H1 (cell line): ENCODE results near the gene GSG1L2. TPM values are rescaled to one million over a fixed set of nuclear protein-coding genes. Genes with fewer than 3 reads are reported as not detected.

Experiments used
- CTCF ChIA-PET: fragments of 300-600 bp; sonication (Branson Sonifier 250); formaldehyde crosslinking; loops from one replicate; lab custom pipeline; 2021; ENCODE audit not compliant: partially characterized antibody; lab: Charles Lee
- POLR2A ChIA-PET: fragments of 300-600 bp; sonication (Branson Sonifier 250); formaldehyde crosslinking; loops from one replicate; lab custom pipeline; 2021; ENCODE audit warnings: inconsistent platforms; ENCODE audit not compliant: partially characterized antibody; lab: Charles Lee
- DNase-seq, 2 experiments: peaks; one replicate each; pipeline versions ENCODE4 v3.0.0 to v3.0.0-alpha.2; 2010 to 2022; ENCODE audit warnings: low spot score in 2 of 2, low read depth in 1 of 2, mixed read lengths in 1 of 2
- FAIRE-seq: peaks from 2 replicates; lab custom pipeline; 2011; peaks lifted over from hg19 to GRCh38; lab: Jason Lieb, UNC
- H2AFZ ChIP-seq: 2 replicates; pipeline ENCODE4 v1.8.1; 2012; ENCODE audit warnings: low read length, inconsistent platforms
- H2AK5ac ChIP-seq: 2 replicates; pipeline ENCODE4 v1.6.1; 2013; ENCODE audit warnings: low read depth, low read length
- H2BK120ac ChIP-seq: replicated peaks from 2 replicates; pipeline ENCODE3; 2013; ENCODE audit warnings: low read depth, low read length, inconsistent platforms
- H2BK12ac ChIP-seq: 2 replicates; pipeline ENCODE4 v1.6.1; 2013; ENCODE audit warnings: low read depth, low read length
- H2BK15ac ChIP-seq: 2 replicates; pipeline ENCODE4 v1.6.1; 2013; ENCODE audit warnings: low read length
- H2BK20ac ChIP-seq: 2 replicates; pipeline ENCODE4 v1.6.1; 2013; ENCODE audit warnings: low read length
- H2BK5ac ChIP-seq: 2 replicates; pipeline ENCODE4 v1.6.1; 2013; ENCODE audit warnings: low read depth, low read length
- H3K14ac ChIP-seq: 2 replicates; pipeline ENCODE4 v1.6.1; 2013; ENCODE audit warnings: inconsistent platforms; ENCODE audit not compliant: insufficient read length
- H3K18ac ChIP-seq: 2 replicates; pipeline ENCODE4 v1.6.1; 2013; ENCODE audit warnings: low read length; ENCODE audit errors: extremely low read depth
- H3K23ac ChIP-seq: 2 replicates; pipeline ENCODE4 v1.6.1; 2013; ENCODE audit warnings: inconsistent platforms; ENCODE audit not compliant: insufficient read length
- H3K23me2 ChIP-seq: 2 replicates; pipeline ENCODE4 v1.6.1; 2013; ENCODE audit warnings: low read depth, low read length
- H3K27ac ChIP-seq: 2 replicates; pipeline ENCODE4 v1.6.1; 2011; ENCODE audit warnings: low read depth, low read length, inconsistent platforms
- H3K27me3 ChIP-seq, 4 experiments: replicated peaks in 1 of 4; 1 replicate in 1 of 4; 2 replicates in 3 of 4; pipeline versions ENCODE4 v1.6.1 to v1.8.1; 2011 to 2013; ENCODE audit warnings: low read length in 3 of 4, mild to moderate bottlenecking in 3 of 4, inconsistent platforms in 2 of 4, mixed read lengths in 2 of 4, moderate library complexity in 1 of 4; ENCODE audit not compliant: control insufficient read depth in 3 of 4, insufficient read depth in 3 of 4; ENCODE audit errors: extremely low read depth in 1 of 4
- H3K36me3 ChIP-seq, 4 experiments: 2 replicates each; pipeline versions ENCODE4 v1.6.1 to v1.8.1; 2011 to 2013; ENCODE audit warnings: mild to moderate bottlenecking in 4 of 4, low read length in 3 of 4, moderate library complexity in 2 of 4, control low read depth in 1 of 4, inconsistent platforms in 1 of 4; ENCODE audit not compliant: insufficient read depth in 4 of 4, control insufficient read depth in 2 of 4
- H3K4ac ChIP-seq: replicated peaks from 2 replicates; pipeline ENCODE3; 2013; ENCODE audit warnings: low read length, low read depth, mixed read lengths, inconsistent platforms; ENCODE audit not compliant: insufficient read length
- H3K4me1 ChIP-seq, 4 experiments: replicated peaks in 1 of 4; 1 replicate in 1 of 4; 2 replicates in 3 of 4; pipeline versions ENCODE4 v1.6.1 to v1.8.1; 2011 to 2013; ENCODE audit warnings: low read length in 3 of 4, inconsistent platforms in 2 of 4, mixed read lengths in 1 of 4; ENCODE audit not compliant: insufficient read depth in 4 of 4, control insufficient read depth in 3 of 4
- H3K4me2 ChIP-seq, 2 experiments: 2 replicates each; pipeline versions ENCODE4 v1.6.1 to v1.8.1; 2011 to 2013; ENCODE audit warnings: low read depth in 2 of 2, low read length in 2 of 2, control low read depth in 1 of 2, inconsistent platforms in 1 of 2, mild to moderate bottlenecking in 1 of 2; ENCODE audit not compliant: insufficient read depth in 1 of 2
- H3K4me3 ChIP-seq, 4 experiments: fragments of 200-600, 300-600 bp in 1 of 4; sonication (generic), shearing (Covaris generic), sonication (Bioruptor Twin) in 1 of 4; 2 replicates each; pipeline versions ENCODE4 v1.5.1 to v1.8.1; 2011 to 2016; ENCODE audit warnings: low read length in 4 of 4, low read depth in 3 of 4, control low read depth in 2 of 4, inconsistent platforms in 2 of 4, mild to moderate bottlenecking in 2 of 4, mixed read lengths in 1 of 4, moderate library complexity in 1 of 4; ENCODE audit not compliant: insufficient read depth in 2 of 4; ENCODE audit errors: extremely low read depth in 1 of 4
- H3K56ac ChIP-seq: replicated peaks from 2 replicates; pipeline ENCODE3; 2013; ENCODE audit warnings: low read depth, mild to moderate bottlenecking, mixed read lengths, low read length, inconsistent platforms; ENCODE audit not compliant: insufficient read length
- H3K79me1 ChIP-seq: 2 replicates; pipeline ENCODE4 v1.6.1; 2013; ENCODE audit warnings: low read depth, low read length, control low read depth
- H3K79me2 ChIP-seq, 2 experiments: 2 replicates each; pipeline versions ENCODE4 v1.6.1 to v1.8.1; 2012 to 2013; ENCODE audit warnings: low read length in 2 of 2, mild to moderate bottlenecking in 2 of 2, inconsistent platforms in 1 of 2; ENCODE audit not compliant: insufficient read depth in 2 of 2, control insufficient read depth in 1 of 2
- H3K9ac ChIP-seq, 4 experiments: replicated peaks in 1 of 4; 1 replicate in 1 of 4; 2 replicates in 3 of 4; pipeline versions ENCODE4 v1.6.1 to v1.8.1; 2011 to 2013; ENCODE audit warnings: low read depth in 3 of 4, low read length in 3 of 4, control low read depth in 2 of 4, mild to moderate bottlenecking in 2 of 4, moderate library complexity in 2 of 4, inconsistent platforms in 1 of 4; ENCODE audit errors: extremely low read depth in 1 of 4
- H3K9me3 ChIP-seq, 2 experiments: 2 replicates each; pipeline versions ENCODE4 v1.6.1 to v1.8.1; 2012 to 2013; ENCODE audit warnings: mild to moderate bottlenecking in 2 of 2, moderate library complexity in 2 of 2, control low read depth in 1 of 2, inconsistent platforms in 1 of 2, low read depth in 1 of 2, low read length in 1 of 2, mixed read lengths in 1 of 2; ENCODE audit not compliant: insufficient read depth in 2 of 2
- H4K20me1 ChIP-seq, 2 experiments: replicated peaks in 1 of 2; 2 replicates each; pipeline versions ENCODE3 to v1.8.1; 2011 to 2013; ENCODE audit warnings: inconsistent platforms in 2 of 2, low read length in 2 of 2, mild to moderate bottlenecking in 1 of 2; ENCODE audit not compliant: insufficient read depth in 2 of 2, control insufficient read depth in 1 of 2
- H4K5ac ChIP-seq: 2 replicates; pipeline ENCODE4 v1.6.1; 2013; ENCODE audit warnings: low read length, low read depth, mixed read lengths, inconsistent platforms; ENCODE audit not compliant: insufficient read length
- H4K8ac ChIP-seq: 2 replicates; pipeline ENCODE4 v1.8.0; 2013; ENCODE audit warnings: mild to moderate bottlenecking, moderate library complexity, low read length, inconsistent platforms; ENCODE audit not compliant: insufficient read depth; ENCODE audit errors: extremely low read depth
- H4K91ac ChIP-seq: replicated peaks from 2 replicates; pipeline ENCODE3; 2013; ENCODE audit warnings: low read length, mixed read lengths, inconsistent platforms; ENCODE audit not compliant: insufficient read length
- CBX8 ChIP-seq: fragments of 300-800, 300-1000 bp; sonication (generic); IDR thresholded peaks from 2 replicates; pipeline ENCODE4 v1.7.1; 2016; ENCODE audit warnings: low read depth, low read length, borderline replicate concordance
- WGBS, 2 experiments: shearing (Covaris generic) in 1 of 2; methylation state at CpG; one replicate each; pipeline versions ENCODE4 v1.1.6 to v1.1.7; 2013 to 2015; ENCODE audit warnings: low lambda C conversion rate in 2 of 2, mixed read lengths in 2 of 2, inconsistent platforms in 1 of 2, low coverage in 1 of 2, missing lambda C conversion rate in 1 of 2; ENCODE audit not compliant: insufficient replicate concordance in 2 of 2, insufficient coverage in 1 of 2, insufficient read length in 1 of 2; ENCODE audit errors: extremely low coverage in 1 of 2, missing lambda C conversion rate in 1 of 2; 5-methylcytosine and 5-hydroxymethylcytosine counted together
- polyA plus RNA-seq, 7 experiments: library from polyadenylated mRNA; depleted of rRNA in 3 of 7; stranded (reverse) in 5 of 7; unstranded in 2 of 7; fragments of >200 nt in 5 of 7; fragments of 200-250 nt in 2 of 7; gene quantifications; 1 replicate in 5 of 7; 2 replicates in 1 of 7; 4 replicates in 1 of 7; pipeline versions ENCODE4 v1.2.1 to v1.2.3, GENCODE V29; 2011 to 2013; ENCODE audit warnings: missing spikeins in 2 of 7, mixed read lengths in 2 of 7
- total RNA-seq: library from RNA; stranded (reverse); fragmentation: NEBNext Ultra II Directional; extraction: Animal tissue kit (Norgen Biotek cat#: 25700); gene quantifications from 2 replicates; pipeline ENCODE4 v1.2.1, GENCODE V29; 2021

Gene GSG1L2
- total and polyA plus RNA-seq, 2 of the 8 experiments (the other 6 are each of a cell fraction or from before 2014, with no cell fraction given), result not detected

DNA sequence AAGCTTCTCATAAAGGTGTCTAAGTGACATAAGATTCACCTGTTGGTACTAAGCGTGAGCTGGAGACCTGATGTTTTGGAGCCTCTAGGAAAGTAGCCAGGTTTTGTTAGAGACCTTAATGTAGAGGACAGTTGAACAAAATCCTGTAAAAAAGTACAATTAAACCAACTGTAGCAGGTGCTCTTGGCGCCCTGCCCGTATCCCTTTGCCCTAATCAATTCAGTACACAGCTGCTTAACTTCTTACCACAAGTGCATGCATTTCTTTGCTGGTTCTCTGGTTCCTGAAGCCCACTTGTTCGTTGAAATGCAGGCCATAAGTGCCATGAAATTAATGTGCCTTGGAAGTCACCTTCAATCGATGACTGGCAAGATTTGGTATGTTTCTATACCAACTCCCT is 28.3 kb upstream of the GSG1L2 start:
- Histone ChIP-seq H3K18ac (no peak overlapping the region), H2BK15ac (no peak overlapping the region), H4K20me1 (no peaks in the 10 kb centered on the region), H3K4me2 (no peak overlapping the region), H3K27me3 (no peaks in the 10 kb centered on the region), H3K4ac (no peak overlapping the region), H3K4me3 (no peak overlapping the region), H2BK20ac (no peak overlapping the region), H2BK5ac (no peak overlapping the region), H2BK120ac (no peak overlapping the region), H3K9me3 (no peaks in the 10 kb centered on the region), H3K79me2 (no peaks in the 10 kb centered on the region), H3K9ac (no peak overlapping the region), H2AFZ (no peak overlapping the region), H3K79me1 (no peaks in the 10 kb centered on the region), H3K36me3 (no peaks in the 10 kb centered on the region), H2BK12ac (no peak overlapping the region), H3K27ac (no peak overlapping the region), H3K4me1 (no peaks in the 10 kb centered on the region), H3K14ac (no peak overlapping the region), H2AK5ac (no peak overlapping the region), H3K23me2 (no peaks in the 10 kb centered on the region), H4K91ac (no peak overlapping the region), H3K56ac (no peak overlapping the region), H3K23ac (no peak overlapping the region), H4K8ac (no peak overlapping the region), H4K5ac (no peak overlapping the region)
- WGBS, 2 experiments, result 84% methylated on average over 5 of the region's 5 CpGs; no CpG with 5 or more reads in 1 of the 2 experiments
- FAIRE-seq, result no peak
- ChIA-PET CTCF (interaction anchor here (0.6 kb wide), 2 partner anchors 38 to 427 kb away, joined by 3 read pairs; no protein-coding TSS in a partner anchor), POLR2A (no interaction called here)
- no peak for DNase-seq
- no peak for TF ChIP-seq CBX8
